Hematopoietic multipotent progenitor cell treated with erythropoietin and hydrocortisone succinate and interleukin-3 and kit ligand, for 4 days (in vitro differentiated cells): ENCODE measurements around the gene CBX8.

Experiments
- DNase-seq: peaks from one replicate; pipeline ENCODE4 v3.0.0-alpha.2; 2015

CBX8 gene

GRCh38 chr17:79818026-79818758 lies 21.3 kb upstream of the CBX8 start:
- DNase-seq: no peak

GRCh38 chr17:79815836-79816461 lies 19.1 kb upstream of the CBX8 start:
- DNase-seq: no peak

GRCh38 chr17:79814974-79815835 lies 18.3 kb upstream of the CBX8 start:
- no peak for DNase-seq

GRCh38 chr17:79814127-79814973 lies 17.5 kb upstream of the CBX8 start:
- DNase-seq: no peak

- DNase-seq: peak; percentile 63
These were observed 16.6 kb upstream of the CBX8 start for GRCh38 chr17:79813297-79814126.

GRCh38 chr17:79812353-79813258 lies 15.7 kb upstream of the CBX8 start:
- no peak for DNase-seq

- no peak for DNase-seq
These were observed 15.0 kb upstream of the CBX8 start for GRCh38 chr17:79811868-79812352.

GRCh38 chr17:79811011-79811867 lies 14.4 kb upstream of the CBX8 start:
- DNase-seq: peak; percentile 76

- peak; percentile 89 for DNase-seq
These were observed 13.5 kb upstream of the CBX8 start for GRCh38 chr17:79810130-79811010.

- no peak for DNase-seq
These were observed 12.8 kb upstream of the CBX8 start for GRCh38 chr17:79809530-79810129.

- DNase-seq: peak; percentile 65
These were observed 12.1 kb upstream of the CBX8 start for GRCh38 chr17:79808763-79809529.

- no peak for DNase-seq
These were observed 10.2 kb upstream of the CBX8 start for GRCh38 chr17:79806863-79807720.

GRCh38 chr17:79806446-79806760 lies 9.5 kb upstream of the CBX8 start:
- DNase-seq: no peak

- no peak for DNase-seq
These were observed 8.2 kb upstream of the CBX8 start for GRCh38 chr17:79804856-79805696.
